WI38 (cell line): Measurements from ENCODE around the gene FOXO3.
A peak's percentile ranks its signal among the peaks of the same experiment; 100 is the strongest.

Source experiments
- H3K4me3 ChIP-seq: 2 replicates; pipeline ENCODE4 v1.5.1; 2011; ENCODE audit warnings: low read depth, mild to moderate bottlenecking, control low read depth, low read length
- CTCF ChIP-seq: IDR thresholded peaks from 2 replicates; pipeline ENCODE4 v1.5.1; 2012; ENCODE audit warnings: low read depth, mild to moderate bottlenecking, control low read depth, low read length

Gene FOXO3

GRCh38 chr6:108556866-108557493 is 3.7 kb upstream of the FOXO3 start:
- H3K4me3 ChIP-seq, result peak overlapping the region; percentile 68
- TF ChIP-seq CTCF, result no peak

- no peak for TF ChIP-seq CTCF
These were observed 3.0 kb upstream of the FOXO3 start for GRCh38 chr6:108557494-108558371.

GRCh38 chr6:108558372-108559096 is 2.2 kb upstream of the FOXO3 start:
- TF ChIP-seq CTCF, result no peak
- peak overlapping the region; percentile 95 for H3K4me3 ChIP-seq

More at GRCh38 chr6:108557494-108558371, 3.0 kb upstream of the FOXO3 start:
- peak overlapping the region; percentile 68 for H3K4me3 ChIP-seq

GRCh38 chr6:108559097-108559883 is 1.4 kb upstream of the FOXO3 start:
- TF ChIP-seq CTCF, result no peak

DNA sequence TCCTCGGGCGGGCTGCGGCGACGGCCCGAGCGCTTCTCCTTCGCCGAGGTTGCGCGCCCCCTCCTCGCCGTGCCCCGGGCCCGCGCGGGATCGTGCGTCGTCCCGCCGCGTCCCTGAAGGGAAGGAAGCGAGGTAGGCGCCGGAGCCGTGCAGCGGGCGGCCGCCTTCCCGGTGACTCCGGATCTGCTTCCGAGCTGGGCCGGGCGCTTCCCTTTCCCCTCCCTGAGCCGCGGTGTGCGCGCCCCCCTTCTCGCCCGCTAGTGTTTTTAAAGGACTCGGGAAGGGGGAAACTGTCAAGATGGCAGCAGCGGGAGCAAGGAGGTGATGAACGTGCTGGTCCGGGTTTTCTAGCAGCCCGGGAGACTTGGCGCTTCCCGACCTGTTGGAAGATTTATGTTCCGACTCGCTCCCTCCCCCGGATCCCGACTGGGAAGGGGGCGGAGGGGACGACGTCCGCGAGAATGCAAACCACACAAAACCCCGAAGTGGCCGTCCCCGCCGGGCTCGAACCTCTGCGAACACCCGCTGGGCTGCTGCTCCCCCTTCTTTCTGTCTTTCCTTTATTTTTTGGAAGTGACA is 744 bp upstream of the FOXO3 start:
- peak overlapping the region; percentile 95 for H3K4me3 ChIP-seq
- TF ChIP-seq CTCF, result no peak

More at GRCh38 chr6:108559097-108559883, 1.4 kb upstream of the FOXO3 start:
- H3K4me3 ChIP-seq, result peak overlapping the region; percentile 95

- peak overlapping the region; percentile 95 for H3K4me3 ChIP-seq
These were observed 561 bp downstream of the FOXO3 start for GRCh38 chr6:108561309-108561647.
